IMR-90 (cell line): Measurements from ENCODE around the gene UQCRFS1. TPM values are rescaled to one million over a fixed set of nuclear protein-coding genes. Genes with fewer than 3 reads are reported as not detected.

Source experiments
- ATAC-seq: fragments of 200-7000 bp; cut with Tn5 transposase; 2 replicates; pipeline ENCODE4 v1.9.1; 2020; ENCODE audit warnings: low read depth, mild to moderate bottlenecking, moderate library complexity
- BruUV-seq: library from RNA; stranded (reverse); fragments of 400-500 nt; replicated peaks from 2 replicates; lab custom pipeline; 2021; lab: Mats Ljungman, UMichigan
- CTCF ChIA-PET: fragments of 300-600 bp; formaldehyde crosslinking; extraction: SDS; loops from one replicate; lab custom pipeline; 2021; ENCODE audit warnings: antibody characterized with exemption; lab: Yijun Ruan, JAX
- POLR2A ChIA-PET: fragments of 300-600 bp; sonication (Branson Sonifier 250); formaldehyde crosslinking; loops from one replicate; lab custom pipeline; 2022; ENCODE audit warnings: antibody characterized with exemption; ENCODE audit not compliant: unreplicated experiment; lab: Charles Lee
- DNase-seq: peaks from one replicate; pipeline ENCODE4 v3.0.0; 2013
- H2AFZ ChIP-seq: replicated peaks from 2 replicates; pipeline ENCODE3; 2013; ENCODE audit warnings: low read length, mild to moderate bottlenecking; ENCODE audit not compliant: poor library complexity
- H2AK5ac ChIP-seq: 2 replicates; pipeline ENCODE4 v1.6.1; 2013; ENCODE audit warnings: low read depth, low read length, inconsistent platforms
- H2AK9ac ChIP-seq: replicated peaks from 2 replicates; pipeline ENCODE3; 2013; ENCODE audit warnings: mild to moderate bottlenecking, low read depth, low read length, moderate library complexity; ENCODE audit not compliant: poor library complexity
- H2BK120ac ChIP-seq: 2 replicates; pipeline ENCODE4 v1.6.1; 2013; ENCODE audit warnings: low read depth, low read length, inconsistent platforms
- H2BK15ac ChIP-seq: 3 replicates; pipeline ENCODE4 v1.6.1; 2013; ENCODE audit warnings: low read depth, low read length, inconsistent platforms
- H2BK20ac ChIP-seq: 2 replicates; pipeline ENCODE4 v1.6.1; 2013; ENCODE audit warnings: low read depth, mild to moderate bottlenecking, inconsistent platforms, low read length, moderate library complexity
- H2BK5ac ChIP-seq: 2 replicates; pipeline ENCODE4 v1.6.1; 2013; ENCODE audit warnings: mild to moderate bottlenecking, low read depth, low read length, inconsistent platforms; ENCODE audit not compliant: poor library complexity, severe bottlenecking
- H3K14ac ChIP-seq: replicated peaks from 2 replicates; pipeline ENCODE4 v1.6.1; 2013; ENCODE audit warnings: low read depth, low read length, inconsistent platforms
- H3K18ac ChIP-seq: 2 replicates; pipeline ENCODE4 v1.6.1; 2013; ENCODE audit warnings: low read depth, low read length, control low read depth
- H3K23ac ChIP-seq: 2 replicates; pipeline ENCODE4 v1.6.1; 2013; ENCODE audit warnings: low read depth, low read length, inconsistent platforms
- H3K27ac ChIP-seq: 2 replicates; pipeline ENCODE4 v1.5.1; 2013; ENCODE audit warnings: mild to moderate bottlenecking, control low read depth, low read length; ENCODE audit not compliant: insufficient read depth
- H3K27me3 ChIP-seq: 2 replicates; pipeline ENCODE4 v1.6.1; 2013; ENCODE audit warnings: low read length; ENCODE audit not compliant: control insufficient read depth, insufficient read depth
- H3K36me3 ChIP-seq: 2 replicates; pipeline ENCODE4 v1.6.1; 2013; ENCODE audit warnings: low read length, mixed read lengths; ENCODE audit not compliant: control insufficient read depth, insufficient read depth
- H3K4ac ChIP-seq: 2 replicates; pipeline ENCODE4 v1.6.1; 2013; ENCODE audit warnings: low read depth, low read length, inconsistent platforms
- H3K4me1 ChIP-seq: 2 replicates; pipeline ENCODE4 v1.6.1; 2013; ENCODE audit warnings: low read length, mixed read lengths; ENCODE audit not compliant: control insufficient read depth, insufficient read depth
- H3K4me2 ChIP-seq: 2 replicates; pipeline ENCODE4 v1.6.1; 2013; ENCODE audit warnings: low read depth, mild to moderate bottlenecking, control low read depth, low read length, moderate library complexity
- H3K4me3 ChIP-seq: 2 replicates; pipeline ENCODE4 v1.5.1; 2013; ENCODE audit warnings: low read depth, mild to moderate bottlenecking, control low read depth, low read length, moderate library complexity; ENCODE audit not compliant: insufficient read depth
- H3K56ac ChIP-seq: 2 replicates; pipeline ENCODE4 v1.6.1; 2013; ENCODE audit warnings: low read length, inconsistent platforms; ENCODE audit not compliant: insufficient read depth; ENCODE audit errors: extremely low read depth
- H3K79me1 ChIP-seq, 2 experiments: 2 replicates each; pipeline ENCODE4 v1.6.1; 2013; ENCODE audit warnings: low read length in 2 of 2, inconsistent platforms in 1 of 2, low read depth in 1 of 2
- H3K9ac ChIP-seq: 2 replicates; pipeline ENCODE4 v1.6.1; 2013; ENCODE audit warnings: low read depth, low read length, control low read depth
- H3K9me1 ChIP-seq: 2 replicates; pipeline ENCODE4 v1.6.1; 2013; ENCODE audit warnings: low read length, inconsistent platforms; ENCODE audit not compliant: insufficient read depth
- H3K9me3 ChIP-seq: 2 replicates; pipeline ENCODE4 v1.6.1; 2013; ENCODE audit warnings: low read length; ENCODE audit not compliant: control insufficient read depth, insufficient read depth
- H4K20me1 ChIP-seq: 2 replicates; pipeline ENCODE4 v1.6.1; 2013; ENCODE audit warnings: low read length, inconsistent platforms; ENCODE audit not compliant: insufficient read depth
- H4K5ac ChIP-seq: 2 replicates; pipeline ENCODE4 v1.6.1; 2013; ENCODE audit warnings: mild to moderate bottlenecking, low read depth, low read length, control low read depth
- H4K8ac ChIP-seq, 2 experiments: 2 replicates each; pipeline ENCODE4 v1.6.1; 2013; ENCODE audit warnings: low read depth in 2 of 2, low read length in 2 of 2, control low read depth in 1 of 2, inconsistent platforms in 1 of 2
- H4K91ac ChIP-seq: 2 replicates; pipeline ENCODE4 v1.6.1; 2013; ENCODE audit warnings: low read depth, low read length, inconsistent platforms; ENCODE audit not compliant: insufficient read depth
- BHLHE40 ChIP-seq: fragments of 150-350 bp; IDR thresholded peaks from 2 replicates; pipeline ENCODE4 v1.6.1; 2016; ENCODE audit warnings: mild to moderate bottlenecking, low read depth, low read length
- CEBPB ChIP-seq: IDR thresholded peaks from 2 replicates; pipeline ENCODE4 v1.6.1; 2012; ENCODE audit warnings: low read depth, low read length, improper control_type of control experiment
- CHD1 ChIP-seq: IDR thresholded peaks from 2 replicates; pipeline ENCODE4 v1.6.1; 2012; ENCODE audit warnings: low read depth, low read length, improper control_type of control experiment
- CTCF ChIP-seq: conservative IDR thresholded peaks from 2 replicates; pipeline ENCODE4 v1.5.1; 2012; ENCODE audit warnings: mild to moderate bottlenecking, low read depth, low read length, improper control_type of control experiment
- ELK1 ChIP-seq: fragments of 150-350 bp; IDR thresholded peaks from 2 replicates; pipeline ENCODE4 v1.6.1; 2016; ENCODE audit warnings: low read depth, mild to moderate bottlenecking, low read length, moderate library complexity, borderline replicate concordance
- FOS ChIP-seq: fragments of 150-350 bp; IDR thresholded peaks from 2 replicates; pipeline ENCODE4 v1.6.1; 2016; ENCODE audit warnings: low read depth, low read length
- MAFK ChIP-seq: IDR thresholded peaks from 2 replicates; pipeline ENCODE4 v1.6.1; 2012; ENCODE audit warnings: low read depth, low read length, improper control_type of control experiment
- MAZ ChIP-seq: IDR thresholded peaks from 2 replicates; pipeline ENCODE4 v1.6.1; 2012; ENCODE audit warnings: low read depth, mild to moderate bottlenecking, low read length, improper control_type of control experiment, moderate library complexity, borderline replicate concordance
- MXI1 ChIP-seq: IDR thresholded peaks from 2 replicates; pipeline ENCODE4 v1.6.1; 2012; ENCODE audit warnings: low read depth, mild to moderate bottlenecking, low read length, moderate library complexity, borderline replicate concordance
- NFE2L2 ChIP-seq: fragments of 150-350 bp; IDR thresholded peaks from 2 replicates; pipeline ENCODE4 v1.6.1; 2016; ENCODE audit warnings: low read depth, mild to moderate bottlenecking, low read length
- POLR2A ChIP-seq: IDR thresholded peaks from 2 replicates; pipeline ENCODE4 v1.6.1; 2012; ENCODE audit warnings: mild to moderate bottlenecking, low read depth, low read length
- RAD21 ChIP-seq: IDR thresholded peaks from 2 replicates; pipeline ENCODE4 v1.6.1; 2012; ENCODE audit warnings: low read length, improper control_type of control experiment
- RCOR1 ChIP-seq: IDR thresholded peaks from 2 replicates; pipeline ENCODE4 v1.6.1; 2012; ENCODE audit warnings: mild to moderate bottlenecking, low read length, improper control_type of control experiment; ENCODE audit not compliant: insufficient replicate concordance
- RFX5 ChIP-seq: IDR thresholded peaks from 2 replicates; pipeline ENCODE4 v1.8.0; 2012; ENCODE audit warnings: low read depth, mild to moderate bottlenecking, low read length, moderate library complexity
- SMC3 ChIP-seq: fragments of 150-350 bp; IDR thresholded peaks from 2 replicates; pipeline ENCODE4 v1.6.1; 2016; ENCODE audit warnings: low read depth, mild to moderate bottlenecking, antibody characterized with exemption, low read length, moderate library complexity
- USF2 ChIP-seq: fragments of 150-350 bp; IDR thresholded peaks from 2 replicates; pipeline ENCODE4 v1.6.1; 2017; ENCODE audit warnings: mild to moderate bottlenecking, antibody characterized with exemption, low read length, low read depth
- WGBS, 2 experiments: methylation state at CpG; one replicate each; pipeline versions ENCODE4 v1.1.5 to v1.1.7; 2013; ENCODE audit warnings: missing lambda C conversion rate in 2 of 2; ENCODE audit not compliant: insufficient read length in 1 of 2; ENCODE audit errors: extremely low coverage in 2 of 2; 5-methylcytosine and 5-hydroxymethylcytosine counted together
- dilution Hi-C: fragments of 300-500 bp; cut with HindIII; formaldehyde crosslinking; loops from one replicate; pipeline ENCODE4 v1.14.3; 2018; ENCODE audit warnings: low sequenced_read_pairs; ENCODE audit not compliant: unreplicated experiment
- in situ Hi-C: fragments of 300-500 bp; cut with MboI; formaldehyde crosslinking; loops from 3 replicates; pipeline ENCODE4 v1.14.3; 2019; ENCODE audit warnings: low sequenced_read_pairs, inconsistent platforms, mixed read lengths
- intact Hi-C: fragments of 100-400 bp; cut with micrococcal nuclease; formaldehyde crosslinking; loops from 2 replicates; pipeline ENCODE4 v1.10.0; 2022
- polyA plus RNA-seq, 3 experiments: library from polyadenylated mRNA; depleted of rRNA; stranded (reverse); fragments of >200 nt; gene quantifications; 2 replicates each; pipeline ENCODE4 v1.2.3, GENCODE V29; 2012; ENCODE audit warnings: low replicate concordance in 1 of 3
- total RNA-seq: library from RNA; depleted of rRNA; stranded (reverse); fragments of >200 nt; gene quantifications from 2 replicates; pipeline ENCODE4 v1.2.3, GENCODE V29; 2012

Gene UQCRFS1
- total and polyA plus RNA-seq, 2 of the 4 experiments (the other 2 are of a cell fraction) = 37.1 to 43.8 TPM

DNA sequence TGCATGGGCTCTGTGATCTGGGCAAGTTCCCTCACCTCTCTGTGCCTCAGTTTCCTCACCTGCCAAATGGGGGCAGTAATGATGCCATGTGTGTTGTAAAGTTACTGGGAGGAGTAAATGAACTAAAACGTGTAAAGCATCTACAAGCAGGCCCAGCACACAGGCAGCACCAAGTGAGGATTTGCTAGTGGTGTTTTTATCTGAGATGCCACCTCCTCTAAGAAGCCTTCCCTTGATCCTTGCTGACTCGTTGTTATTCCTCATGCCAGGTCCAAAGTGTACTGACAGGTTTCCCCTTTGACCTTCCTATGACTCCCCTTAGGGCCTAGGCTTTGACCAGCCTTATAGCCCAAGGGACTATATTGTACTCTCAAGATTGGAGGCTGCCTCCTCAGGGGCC, 1.5 kb upstream of the UQCRFS1 start:
- Histone ChIP-seq H3K9me1 (no peaks in the 10 kb centered on the region), H3K4me3 (no peak overlapping the region), H2BK5ac (no peak overlapping the region), H3K36me3 (no peaks in the 10 kb centered on the region), H3K18ac (no peak overlapping the region), H4K91ac (no peak overlapping the region), H3K4ac (no peak overlapping the region), H3K9me3 (no peaks in the 10 kb centered on the region), H3K79me1 (0 out of 4 replicates have a peak, but pooled peaks cover 0 to 6% of the 10 kb centered on the region in 2 experiments), H2AK9ac (no peak overlapping the region), H3K27me3 (peaks cover 5% of the 10 kb centered on the region), H3K4me2 (no peak overlapping the region), H3K23ac (no peak overlapping the region), H4K5ac (no peak overlapping the region), H4K20me1 (peaks cover 18% of the 10 kb centered on the region), H2BK20ac (no peak overlapping the region), H3K4me1 (peaks cover 2% of the 10 kb centered on the region; the same call in 1 of the 2 replicates), H4K8ac (no peak overlapping the region), H3K56ac (no peak overlapping the region), H3K27ac (no peak overlapping the region), H3K9ac (no peak overlapping the region), H2AK5ac (no peak overlapping the region), H2BK120ac (no peak overlapping the region), H3K14ac (no peak overlapping the region), H2AFZ (no peak overlapping the region), H2BK15ac (no peak overlapping the region)
- dilution Hi-C loops (no loop called here), in situ Hi-C loops (no loop called here), intact Hi-C loops (loop anchor here (5.0 kb wide), 1 partner anchor 393 kb away; the partner anchor contains the start of gene POP4)
- POLR2A ChIA-PET = no interaction called here
- CTCF ChIA-PET = no interaction called here
- WGBS, 2 experiments = no CpG with 5 or more reads among the region's 2 CpGs
- DNase-seq (no peak), ATAC-seq (no peak)
- TF ChIP-seq POLR2A = no peak
- TF ChIP-seq CHD1 = no peak
- no peak for TF ChIP-seq CTCF
- TF ChIP-seq MXI1 = no peak
- no peak for TF ChIP-seq USF2
- TF ChIP-seq BHLHE40 = no peak
- TF ChIP-seq RAD21 = no peak
- TF ChIP-seq MAZ = no peak
- TF ChIP-seq SMC3 = no peak
- TF ChIP-seq RCOR1 = no peak
- TF ChIP-seq ELK1 = no peak
- no peak for TF ChIP-seq FOS
- TF ChIP-seq CEBPB = no peak
- no peak for TF ChIP-seq MAFK
- TF ChIP-seq NFE2L2 = no peak
- no peak for TF ChIP-seq RFX5
- BruUV-seq = no TSS peak
